ENCODE data around the gene SLC39A9. TPM values are rescaled to one million over a fixed set of nuclear protein-coding genes. Genes with fewer than 3 reads are reported as not detected.

The SLC39A9 gene
- polyA plus RNA-seq, 1 donor from 2014 or later, result 88.5 TPM

GRCh38 chr14:69424149-69424923 lies 25.8 kb downstream of the SLC39A9 start:
- Histone ChIP-seq H3K9me3 (ENCODE audit: low read length) (no peaks in the 10 kb centered on the region), H3K79me2 (replicated peaks; ENCODE audit: insufficient read depth, low read length) (no peaks in the 10 kb centered on the region), H3K4me3 (ENCODE audit: low read length) (no peak overlapping the region), H3K27me3 (ENCODE audit: insufficient read depth, low read depth, low read length) (no peaks in the 10 kb centered on the region), H3K27ac (ENCODE audit: low read length) (no peak overlapping the region), H2AFZ (ENCODE audit: low read depth, low read length) (no peak overlapping the region), H3K36me3 (ENCODE audit: insufficient read depth, low read length) (no peaks in the 10 kb centered on the region), H3K4me2 (ENCODE audit: low read length) (no peak overlapping the region), H3K9ac (ENCODE audit: low read length) (no peak overlapping the region), H4K20me1 (ENCODE audit: insufficient read depth) (no peaks in the 10 kb centered on the region), H3K9me2 (ENCODE audit: insufficient read depth, low read length) (no peaks in the 10 kb centered on the region), H3F3A (ENCODE audit: insufficient read depth, low read length, poor library complexity, severe bottlenecking) (no peaks in the 10 kb centered on the region)
- TF ChIP-seq CTCF (IDR thresholded peaks at IDR 0.05; ENCODE audit: poor library complexity, severe bottlenecking) (no peak), EZH2 (IDR thresholded peaks at IDR 0.05; ENCODE audit: borderline replicate concordance, insufficient read depth, low read length, poor library complexity, severe bottlenecking) (no peak), MXI1 (conservative IDR thresholded peaks at IDR 0.05; ENCODE audit: poor library complexity, severe bottlenecking) (no peak), TAF1 (IDR thresholded peaks at IDR 0.05; ENCODE audit: low read depth) (no peak), REST (IDR thresholded peaks at IDR 0.05; ENCODE audit: borderline replicate concordance) (no peak)

GRCh38 chr14:69427596-69427995 lies 29.1 kb downstream of the SLC39A9 start:
- no peak overlapping the region for H3K4me3 ChIP-seq (ENCODE audit: low read length)
- peaks cover 7% of the 10 kb centered on the region for H3K79me2 ChIP-seq (replicated peaks; ENCODE audit: insufficient read depth, low read length)
- no peak overlapping the region for H2AFZ ChIP-seq (ENCODE audit: low read depth, low read length)
- no peaks in the 10 kb centered on the region for H4K20me1 ChIP-seq (ENCODE audit: insufficient read depth)
- H3K4me2 ChIP-seq (ENCODE audit: low read length), result no peak overlapping the region
- H3F3A ChIP-seq (ENCODE audit: insufficient read depth, low read length, poor library complexity, severe bottlenecking), result no peaks in the 10 kb centered on the region
- TF ChIP-seq EP300 (conservative IDR thresholded peaks at IDR 0.05; ENCODE audit: poor library complexity, severe bottlenecking), result no peak
- no peak for TF ChIP-seq SMC3 (conservative IDR thresholded peaks at IDR 0.05; ENCODE audit: poor library complexity)
- no peak for TF ChIP-seq POLR2AphosphoS5 (IDR thresholded peaks at IDR 0.05)
- TF ChIP-seq CTCF (IDR thresholded peaks at IDR 0.05; ENCODE audit: poor library complexity, severe bottlenecking), result no peak
- no peak for TF ChIP-seq RAD21 (conservative IDR thresholded peaks at IDR 0.05)
- no peak for TF ChIP-seq EZH2 (IDR thresholded peaks at IDR 0.05; ENCODE audit: borderline replicate concordance, insufficient read depth, low read length, poor library complexity, severe bottlenecking)
- TF ChIP-seq TAF1 (IDR thresholded peaks at IDR 0.05; ENCODE audit: low read depth), result no peak
- TF ChIP-seq MXI1 (conservative IDR thresholded peaks at IDR 0.05; ENCODE audit: poor library complexity, severe bottlenecking), result no peak
- TF ChIP-seq REST (IDR thresholded peaks at IDR 0.05; ENCODE audit: borderline replicate concordance), result no peak
- H3K27me3 ChIP-seq (ENCODE audit: insufficient read depth, low read depth, low read length), result no peaks in the 10 kb centered on the region
- no peaks in the 10 kb centered on the region for H3K36me3 ChIP-seq (ENCODE audit: insufficient read depth, low read length)
- no peaks in the 10 kb centered on the region for H3K9me3 ChIP-seq (ENCODE audit: low read length)
- H3K9ac ChIP-seq (ENCODE audit: low read length), result no peak overlapping the region
- no peak overlapping the region for H3K27ac ChIP-seq (ENCODE audit: low read length)
- H3K9me2 ChIP-seq (ENCODE audit: insufficient read depth, low read length), result no peaks in the 10 kb centered on the region
